ENCODE results near the gene C15orf61. TPM values are rescaled to one million over a fixed set of nuclear protein-coding genes. Genes with fewer than 3 reads are reported as not detected.

C15orf61 gene
- total and polyA plus RNA-seq, 7 experiments from 2014 or later = 4.3 to 11.4 (median 8.2) TPM

- no peak for DNase-seq
- H3K27me3 Mint-ChIP-seq = no peaks in the 10 kb centered on the region
- POLR2A ChIA-PET = no interaction called here
These were observed 39.4 kb downstream of the C15orf61 start for GRCh38 chr15:67560320-67560719.

GRCh38 chr15:67563092-67563491 is 42.2 kb downstream of the C15orf61 start:
- Mint-ChIP-seq H3K36me3 (peaks cover 21 to 65% (median 30%) of the 10 kb centered on the region in 5 donors), H3K27me3 (no peaks in the 10 kb centered on the region), H3K4me1 (peaks cover 17 to 31% (median 21%) of the 10 kb centered on the region in 7 donors), H3K9me3 (peaks cover 0 to 6% (median 0%) of the 10 kb centered on the region in 11 donors), H3K27ac (no peak overlapping the region), H3K4me3 (no peak overlapping the region)
- no peak for DNase-seq
- Histone ChIP-seq H3K9me3 (ENCODE audit: control insufficient read depth in 2 of 3, low read length in 3 of 3) (no peaks in the 10 kb centered on the region), H3K27ac (ENCODE audit: low read depth, low read length) (no peak overlapping the region), H3K27me3 (ENCODE audit: control insufficient read depth in 2 of 2, insufficient read depth in 2 of 2, low read length in 2 of 2) (no peaks in the 10 kb centered on the region), H3K4me3 (ENCODE audit: low read length) (no peak overlapping the region), H3K36me3 (ENCODE audit: control insufficient read depth in 2 of 3, insufficient read depth in 3 of 3, low read length in 3 of 3) (peaks cover 0 to 8% (median 0%) of the 10 kb centered on the region in 3 experiments), H3K4me1 (ENCODE audit: control insufficient read depth in 2 of 2, insufficient read depth in 2 of 2, low read length in 2 of 2) (no peaks in the 10 kb centered on the region)
- ChIA-PET CTCF (no interaction called here), POLR2A (no interaction called here)
- ATAC-seq = no peak
- intact Hi-C loops (cut with micrococcal nuclease) = no loop called here

More at GRCh38 chr15:67560320-67560719, 39.4 kb downstream of the C15orf61 start:
- peaks cover 0 to 6% (median 0%) of the 10 kb centered on the region in 11 donors for H3K9me3 Mint-ChIP-seq
- Histone ChIP-seq H3K4me1 (ENCODE audit: control insufficient read depth in 2 of 2, insufficient read depth in 2 of 2, low read length in 2 of 2) (peaks cover 0 to 6% of the 10 kb centered on the region in 2 donors), H3K36me3 (ENCODE audit: control insufficient read depth in 2 of 3, insufficient read depth in 3 of 3, low read length in 3 of 3) (peaks cover 0 to 14% (median 0%) of the 10 kb centered on the region in 3 experiments), H3K4me3 (ENCODE audit: low read length) (no peak overlapping the region), H3K9me3 (ENCODE audit: control insufficient read depth in 2 of 3, low read length in 3 of 3) (no peaks in the 10 kb centered on the region), H3K27ac (ENCODE audit: low read depth, low read length) (no peak overlapping the region), H3K27me3 (ENCODE audit: control insufficient read depth in 2 of 2, insufficient read depth in 2 of 2, low read length in 2 of 2) (no peaks in the 10 kb centered on the region)
- CTCF ChIA-PET = no interaction called here
- intact Hi-C loops (cut with micrococcal nuclease) = no loop called here
- H3K4me1 Mint-ChIP-seq = peaks cover 20 to 31% (median 26%) of the 10 kb centered on the region in 7 donors
- no peak overlapping the region for H3K27ac Mint-ChIP-seq
- peaks cover 21 to 70% (median 38%) of the 10 kb centered on the region in 5 donors for H3K36me3 Mint-ChIP-seq
- ATAC-seq = no peak
- H3K4me3 Mint-ChIP-seq = no peak overlapping the region

- POLR2A ChIA-PET = no interaction called here
These were observed 43.4 kb downstream of the C15orf61 start for GRCh38 chr15:67564021-67564967.

GRCh38 chr15:67564968-67565345 is 44.0 kb downstream of the C15orf61 start:
- Mint-ChIP-seq H3K9me3 (no peaks in the 10 kb centered on the region), H3K4me3 (peak overlapping the region in 1 of 10 donors; percentile 10), H3K27ac (peak overlapping the region in 1 of 9 donors; percentile 60), H3K27me3 (no peaks in the 10 kb centered on the region), H3K4me1 (peaks cover 14 to 28% (median 20%) of the 10 kb centered on the region in 7 donors), H3K36me3 (peaks cover 7 to 56% (median 16%) of the 10 kb centered on the region in 5 donors)
- intact Hi-C loops (cut with micrococcal nuclease) = no loop called here
- peak; percentile 49 for ATAC-seq
- Histone ChIP-seq H3K4me1 (ENCODE audit: control insufficient read depth in 2 of 2, insufficient read depth in 2 of 2, low read length in 2 of 2) (no peaks in the 10 kb centered on the region), H3K36me3 (ENCODE audit: control insufficient read depth in 2 of 3, insufficient read depth in 3 of 3, low read length in 3 of 3) (peaks cover 0 to 8% (median 0%) of the 10 kb centered on the region in 3 experiments), H3K4me3 (ENCODE audit: low read length) (no peak overlapping the region), H3K27ac (ENCODE audit: low read depth, low read length) (no peak overlapping the region), H3K9me3 (ENCODE audit: control insufficient read depth in 2 of 3, low read length in 3 of 3) (no peaks in the 10 kb centered on the region), H3K27me3 (ENCODE audit: control insufficient read depth in 2 of 2, insufficient read depth in 2 of 2, low read length in 2 of 2) (no peaks in the 10 kb centered on the region)
- ChIA-PET POLR2A (no interaction called here), CTCF (no interaction called here)
- DNase-seq = no peak

More at GRCh38 chr15:67564021-67564967, 43.4 kb downstream of the C15orf61 start:
- H3K4me1 ChIP-seq (ENCODE audit: control insufficient read depth in 2 of 2, insufficient read depth in 2 of 2, low read length in 2 of 2) = no peaks in the 10 kb centered on the region
- Mint-ChIP-seq H3K4me3 (no peak overlapping the region), H3K27me3 (no peaks in the 10 kb centered on the region), H3K4me1 (peaks cover 15 to 28% (median 20%) of the 10 kb centered on the region in 7 donors), H3K9me3 (no peaks in the 10 kb centered on the region), H3K27ac (peak overlapping the region in 1 of 9 donors; percentile 5), H3K36me3 (peaks cover 10 to 58% (median 20%) of the 10 kb centered on the region in 5 donors)
- intact Hi-C loops (cut with micrococcal nuclease) = no loop called here
- H3K9me3 ChIP-seq (ENCODE audit: control insufficient read depth in 2 of 3, low read length in 3 of 3) = no peaks in the 10 kb centered on the region
- CTCF ChIA-PET = interaction anchor here (0.7 kb wide), 1 partner anchor 23 kb away, joined by 3 read pairs; no protein-coding TSS in a partner anchor
- H3K4me3 ChIP-seq (ENCODE audit: low read length) = no peak overlapping the region
- ATAC-seq (peak; percentile 10), DNase-seq (no peak)
- H3K27ac ChIP-seq (ENCODE audit: low read depth, low read length) = no peak overlapping the region
- H3K27me3 ChIP-seq (ENCODE audit: control insufficient read depth in 2 of 2, insufficient read depth in 2 of 2, low read length in 2 of 2) = no peaks in the 10 kb centered on the region
- H3K36me3 ChIP-seq (ENCODE audit: control insufficient read depth in 2 of 3, insufficient read depth in 3 of 3, low read length in 3 of 3) = peaks cover 0 to 1% (median 0%) of the 10 kb centered on the region in 3 experiments

DNA sequence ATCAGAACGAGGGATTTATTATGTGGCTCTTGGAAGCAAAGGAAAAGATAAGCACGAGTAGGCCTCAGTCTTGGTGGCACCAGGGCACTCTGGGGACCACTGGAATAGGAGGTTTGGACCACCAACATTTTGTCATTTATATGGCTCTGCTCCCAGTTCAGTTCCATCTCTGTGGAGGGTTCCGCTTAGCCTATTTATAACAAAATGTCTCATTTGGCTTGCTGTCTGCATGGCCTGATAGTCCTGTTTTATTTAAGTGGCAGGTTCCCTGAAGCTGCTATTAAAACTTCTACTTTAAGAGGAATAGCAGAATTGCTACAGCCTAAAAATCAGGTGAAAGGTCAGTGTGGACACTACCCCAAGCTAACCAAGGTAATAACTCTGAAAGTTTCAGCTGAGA is 48.7 kb downstream of the C15orf61 start:
- ATAC-seq (no peak), DNase-seq (no peak)
- Histone ChIP-seq H3K4me3 (ENCODE audit: low read length) (no peak overlapping the region), H3K9me3 (ENCODE audit: control insufficient read depth in 2 of 3, low read length in 3 of 3) (no peaks in the 10 kb centered on the region), H3K27me3 (ENCODE audit: control insufficient read depth in 2 of 2, insufficient read depth in 2 of 2, low read length in 2 of 2) (no peaks in the 10 kb centered on the region), H3K27ac (ENCODE audit: low read depth, low read length) (no peak overlapping the region), H3K4me1 (ENCODE audit: control insufficient read depth in 2 of 2, insufficient read depth in 2 of 2, low read length in 2 of 2) (no peaks in the 10 kb centered on the region), H3K36me3 (ENCODE audit: control insufficient read depth in 2 of 3, insufficient read depth in 3 of 3, low read length in 3 of 3) (peaks cover 0 to 10% (median 0%) of the 10 kb centered on the region in 3 experiments)
- Mint-ChIP-seq H3K27ac (no peak overlapping the region), H3K9me3 (no peaks in the 10 kb centered on the region), H3K36me3 (peaks cover 0 to 45% (median 13%) of the 10 kb centered on the region in 5 donors), H3K27me3 (no peaks in the 10 kb centered on the region), H3K4me1 (peaks cover 0 to 10% (median 5%) of the 10 kb centered on the region in 7 donors), H3K4me3 (no peak overlapping the region)
- CTCF ChIA-PET = no interaction called here
- intact Hi-C loops (cut with micrococcal nuclease) = no loop called here
- POLR2A ChIA-PET = interaction anchor here (1.0 kb wide), 1 partner anchor 46 kb away, joined by 3 read pairs; no protein-coding TSS in a partner anchor

DNA sequence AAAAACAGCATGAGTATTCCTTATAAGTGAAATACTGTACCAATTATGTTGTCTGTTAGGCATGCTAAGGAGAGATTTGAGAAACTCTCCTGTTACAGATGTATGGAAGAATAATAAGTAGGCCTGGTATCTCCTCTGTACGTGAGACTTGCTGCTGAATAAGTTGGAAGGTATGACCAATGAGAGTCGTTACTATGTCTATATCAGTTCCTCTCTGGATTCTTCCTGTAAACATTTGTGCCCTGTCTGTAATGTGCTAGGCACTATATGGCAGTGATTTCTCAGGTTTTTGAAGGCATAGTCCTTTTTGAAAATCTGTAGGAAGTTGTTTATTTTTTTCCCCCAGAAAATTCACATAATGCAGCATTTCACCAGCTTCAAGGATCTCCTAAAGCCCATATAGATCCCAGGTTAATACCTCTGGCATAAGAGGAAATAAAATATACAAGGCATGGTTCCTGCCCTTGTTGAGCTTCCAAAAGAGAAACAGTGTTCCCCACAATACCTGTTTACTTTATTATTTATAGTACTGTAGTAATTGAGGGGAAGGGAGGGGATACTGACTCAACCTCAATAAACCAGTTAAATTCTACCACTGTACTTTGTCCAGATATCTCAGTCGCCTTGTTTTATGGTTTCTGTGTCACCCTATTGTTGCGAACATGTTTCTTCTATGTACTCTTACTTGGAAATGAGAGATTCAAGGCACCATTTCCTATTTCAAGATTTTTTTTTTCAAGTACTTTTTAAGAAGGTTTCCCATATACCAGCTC is 50.1 kb downstream of the C15orf61 start:
- peaks cover 0 to 41% (median 13%) of the 10 kb centered on the region in 5 donors for H3K36me3 Mint-ChIP-seq
- Histone ChIP-seq H3K4me1 (ENCODE audit: control insufficient read depth in 2 of 2, insufficient read depth in 2 of 2, low read length in 2 of 2) (no peaks in the 10 kb centered on the region), H3K9me3 (ENCODE audit: control insufficient read depth in 2 of 3, low read length in 3 of 3) (no peaks in the 10 kb centered on the region), H3K36me3 (ENCODE audit: control insufficient read depth in 2 of 3, insufficient read depth in 3 of 3, low read length in 3 of 3) (peaks cover 0 to 10% (median 0%) of the 10 kb centered on the region in 3 experiments), H3K4me3 (ENCODE audit: low read length) (no peak overlapping the region), H3K27me3 (ENCODE audit: control insufficient read depth in 2 of 2, insufficient read depth in 2 of 2, low read length in 2 of 2) (no peaks in the 10 kb centered on the region), H3K27ac (ENCODE audit: low read depth, low read length) (no peak overlapping the region)
- H3K4me1 Mint-ChIP-seq = peaks cover 0 to 4% (median 0%) of the 10 kb centered on the region in 7 donors
- no peaks in the 10 kb centered on the region for H3K9me3 Mint-ChIP-seq
- ChIA-PET CTCF (no interaction called here), POLR2A (interaction anchor here (0.7 kb wide), 1 partner anchor 16 kb away, joined by 3 read pairs; no protein-coding TSS in a partner anchor)
- H3K27ac Mint-ChIP-seq = no peak overlapping the region
- ATAC-seq (no peak), DNase-seq (no peak)
- H3K27me3 Mint-ChIP-seq = no peaks in the 10 kb centered on the region
- H3K4me3 Mint-ChIP-seq = no peak overlapping the region
- intact Hi-C loops (cut with micrococcal nuclease) = no loop called here
